Measurements from ENCODE around the gene PSEN2.

The PSEN2 gene

DNA sequence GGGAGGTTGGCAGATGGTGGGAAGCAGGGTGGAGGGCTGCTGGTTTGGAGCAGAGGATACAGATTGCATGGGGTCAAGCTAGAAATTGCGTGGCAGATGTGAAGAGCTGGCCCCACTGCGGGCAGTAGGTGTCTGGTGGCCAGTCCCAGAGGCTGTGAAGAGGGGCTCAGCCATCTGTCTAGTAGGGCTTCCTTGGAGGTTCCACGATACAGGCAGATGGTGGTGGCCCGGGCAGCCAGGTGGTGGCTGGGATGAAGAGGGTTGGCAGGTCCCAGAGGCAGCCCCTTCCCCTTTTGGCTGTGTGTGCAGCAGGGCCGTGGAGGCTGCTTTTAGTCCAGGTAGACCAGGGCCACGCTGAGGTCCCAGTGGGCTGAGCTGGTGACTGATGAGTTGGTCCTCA is 16.6 kb downstream of the PSEN2 start:
- no peak for DNase-seq

GRCh38 chr1:226888021-226888420 is 17.6 kb downstream of the PSEN2 start:
- DNase-seq: no peak

DNA sequence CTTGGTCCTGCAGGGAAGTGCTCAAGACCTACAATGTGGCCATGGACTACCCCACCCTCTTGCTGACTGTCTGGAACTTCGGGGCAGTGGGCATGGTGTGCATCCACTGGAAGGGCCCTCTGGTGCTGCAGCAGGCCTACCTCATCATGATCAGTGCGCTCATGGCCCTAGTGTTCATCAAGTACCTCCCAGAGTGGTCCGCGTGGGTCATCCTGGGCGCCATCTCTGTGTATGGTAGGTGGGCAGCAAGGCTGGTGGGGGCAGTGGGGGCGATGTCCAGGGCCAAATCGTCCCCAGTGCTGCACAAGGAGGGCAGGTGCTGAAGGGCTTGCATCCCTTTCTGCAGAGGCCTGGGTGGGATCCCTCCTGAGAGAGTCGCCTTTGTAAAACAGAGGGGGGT is 18.4 kb downstream of the PSEN2 start:
- no peak for DNase-seq

DNA sequence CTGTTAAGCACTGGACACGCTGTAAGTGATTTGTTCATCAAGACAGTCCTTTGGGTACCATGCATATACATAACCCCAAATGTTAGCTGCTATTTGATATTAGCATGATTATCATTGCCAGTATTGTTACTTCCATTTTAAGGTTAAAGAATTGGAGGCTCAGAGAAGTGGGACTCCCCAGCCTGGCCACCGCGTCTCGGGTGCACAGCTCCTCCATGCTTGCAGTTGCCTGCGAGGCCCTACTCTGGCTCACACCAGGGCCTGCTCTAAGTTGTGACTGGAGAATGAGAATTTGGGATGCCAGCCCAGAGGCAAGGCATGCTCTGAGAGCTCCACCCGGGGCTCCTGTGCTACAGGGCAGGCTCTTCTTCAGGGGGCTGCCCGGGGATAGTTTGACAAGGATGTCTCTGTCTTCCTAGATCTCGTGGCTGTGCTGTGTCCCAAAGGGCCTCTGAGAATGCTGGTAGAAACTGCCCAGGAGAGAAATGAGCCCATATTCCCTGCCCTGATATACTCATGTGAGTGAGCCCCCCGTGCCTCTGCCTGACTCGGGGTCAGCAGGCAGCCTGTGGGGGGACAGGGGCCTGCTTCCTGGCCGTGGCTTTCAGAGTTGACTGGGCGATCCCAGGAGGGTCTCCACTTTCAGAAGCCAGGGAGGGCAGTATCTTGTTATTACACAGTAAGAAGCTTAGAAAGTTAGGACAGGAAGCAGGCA is 19.4 kb downstream of the PSEN2 start:
- no peak for DNase-seq

DNA sequence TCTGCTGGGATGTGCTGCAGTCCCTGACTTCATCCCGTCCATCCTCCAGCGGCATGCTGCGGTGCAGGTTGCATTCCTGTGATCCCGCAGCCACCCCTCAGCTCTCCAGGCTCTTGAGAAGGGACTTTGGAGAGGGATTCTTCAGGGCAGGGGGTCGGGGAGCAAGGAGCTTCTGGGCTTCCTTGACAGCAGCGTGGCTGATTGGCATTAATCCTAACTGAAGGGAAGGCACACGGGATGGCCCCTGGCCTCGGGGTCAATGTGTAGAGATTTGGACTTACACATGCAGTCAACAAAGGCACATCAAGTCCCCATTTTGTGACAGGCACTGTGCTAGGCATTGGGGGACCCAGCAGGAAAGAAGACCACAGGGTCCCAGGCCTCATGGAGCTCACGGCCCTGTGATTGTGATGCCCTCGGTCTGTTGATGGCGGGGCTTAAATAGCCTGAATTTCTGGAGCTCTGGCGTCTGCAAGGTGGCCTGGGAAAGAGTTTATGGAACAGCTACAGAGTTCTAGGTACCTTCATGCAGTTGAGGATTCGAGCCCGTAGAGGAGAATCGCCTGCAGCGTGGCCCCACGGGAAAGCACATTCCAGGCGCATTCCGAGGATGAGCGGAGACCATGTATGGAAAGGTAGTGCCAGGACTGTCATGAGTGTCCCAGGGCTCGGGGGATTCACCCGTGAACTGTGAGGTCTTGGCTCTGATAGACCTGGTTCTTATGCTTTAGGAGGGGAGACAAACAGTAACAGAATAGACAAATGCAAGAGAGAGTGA is 20.1 kb downstream of the PSEN2 start:
- DNase-seq: no peak

DNA sequence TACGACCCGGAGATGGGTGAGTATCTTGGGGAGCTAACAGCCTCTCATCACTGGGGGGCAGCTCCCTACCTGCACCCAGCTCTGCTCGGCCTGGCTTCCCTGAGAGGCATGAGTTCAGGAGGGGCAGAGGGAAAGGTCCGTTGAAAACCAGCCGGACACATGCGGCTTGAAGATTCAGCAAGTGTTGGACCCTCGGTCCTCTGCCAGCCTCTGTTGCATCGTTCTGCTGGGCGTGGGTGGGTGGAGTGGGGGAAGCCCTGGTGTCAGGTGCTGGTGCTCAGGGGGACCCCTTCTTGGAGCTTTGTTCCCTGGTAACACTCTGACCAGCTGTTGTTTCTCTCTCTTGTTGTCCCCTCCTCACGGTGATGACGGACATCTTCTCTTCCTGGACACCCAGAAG is 20.9 kb downstream of the PSEN2 start:
- no peak for DNase-seq

GRCh38 chr1:226891846-226892523 is 21.6 kb downstream of the PSEN2 start:
- no peak for DNase-seq

- no peak for DNase-seq
Measured at GRCh38 chr1:226892524-226892875, 22.1 kb downstream of the PSEN2 start.

DNA sequence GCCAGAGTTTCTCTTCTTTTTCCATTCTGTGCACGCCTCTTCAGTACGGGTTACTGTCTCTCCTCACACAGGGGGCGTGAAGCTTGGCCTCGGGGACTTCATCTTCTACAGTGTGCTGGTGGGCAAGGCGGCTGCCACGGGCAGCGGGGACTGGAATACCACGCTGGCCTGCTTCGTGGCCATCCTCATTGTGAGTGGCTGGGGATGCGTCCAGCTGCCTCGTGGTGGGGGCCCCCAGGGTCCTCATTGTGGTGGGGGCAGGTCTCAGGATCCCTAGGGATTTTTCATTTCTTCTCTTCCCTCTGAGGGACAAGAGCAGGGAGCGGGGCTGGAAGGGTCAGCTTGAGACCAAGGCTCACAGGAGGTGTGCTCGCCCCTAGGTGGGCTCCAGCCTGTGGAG is 23.5 kb downstream of the PSEN2 start:
- no peak for DNase-seq

GRCh38 chr1:226894826-226895225 is 24.4 kb downstream of the PSEN2 start:
- DNase-seq: no peak

- no peak for DNase-seq
Measured at GRCh38 chr1:226895644-226896043, 25.2 kb downstream of the PSEN2 start.

- DNase-seq: no peak
Measured at GRCh38 chr1:226898246-226898645, 27.8 kb downstream of the PSEN2 start.

- DNase-seq: no peak
Measured at GRCh38 chr1:226901421-226901820, 31.0 kb downstream of the PSEN2 start.

DNA sequence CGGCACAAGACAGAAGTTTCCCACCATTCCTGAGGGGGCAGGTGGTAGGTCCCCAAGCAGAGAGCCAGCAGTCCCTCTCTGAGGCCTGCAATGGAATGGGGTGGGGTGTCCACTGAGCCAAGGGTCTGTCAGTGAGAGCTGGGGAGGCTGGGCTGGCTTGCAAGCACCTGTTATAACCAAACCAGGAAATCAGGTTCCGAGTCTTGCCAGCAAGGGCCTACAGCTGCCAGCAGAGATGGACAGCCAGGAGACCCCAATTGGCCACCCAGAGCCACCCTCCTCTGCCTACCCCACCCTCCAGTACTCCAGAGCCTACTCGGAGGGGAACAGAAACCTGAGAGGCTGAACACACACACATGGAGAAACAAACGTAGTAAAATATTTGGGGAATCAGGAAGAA is 32.2 kb downstream of the PSEN2 start:
- DNase-seq: no peak

- no peak for DNase-seq
Measured at GRCh38 chr1:226903819-226904716, 33.7 kb downstream of the PSEN2 start.

DNA sequence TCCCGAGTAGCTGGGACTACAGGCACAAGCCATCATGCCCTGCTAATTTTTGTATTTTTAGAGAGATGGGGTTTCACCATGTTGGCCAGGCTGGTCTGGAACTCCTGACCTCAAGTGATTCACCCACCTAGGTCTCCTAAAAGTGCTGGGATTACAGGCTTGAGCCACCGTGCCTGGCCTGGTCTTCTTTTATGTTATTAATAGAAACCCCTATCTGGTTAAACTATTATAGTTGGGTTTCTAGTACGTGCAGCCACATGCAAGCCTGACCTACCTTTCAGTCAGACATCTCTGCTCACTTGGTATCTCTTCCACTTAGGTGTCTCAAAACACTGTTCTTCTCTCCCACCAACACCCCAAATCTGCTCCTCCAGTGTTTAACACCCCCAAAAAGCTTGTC is 34.4 kb downstream of the PSEN2 start:
- no peak for DNase-seq

GRCh38 chr1:226908419-226908818 is 38.0 kb downstream of the PSEN2 start:
- no peak for DNase-seq

DNA sequence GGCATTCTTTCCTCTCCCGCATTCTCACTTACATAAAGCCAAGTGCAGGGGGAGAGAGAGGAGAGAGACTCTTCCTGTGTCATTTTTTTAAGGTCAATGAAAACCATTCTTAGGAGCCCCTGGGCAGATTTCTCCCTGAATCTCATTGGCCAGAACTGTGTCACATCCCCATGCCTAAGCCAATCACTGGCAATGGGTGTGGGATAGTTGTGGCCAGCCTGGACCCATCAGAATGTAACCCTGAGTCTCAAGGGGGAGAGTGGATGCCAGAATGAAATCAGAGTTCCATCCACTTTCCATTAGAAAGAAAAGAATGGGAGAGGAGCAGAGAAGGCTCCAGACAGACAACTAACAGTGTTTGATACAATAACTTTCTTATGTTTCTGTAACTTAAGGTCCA is 38.5 kb downstream of the PSEN2 start:
- no peak for DNase-seq

DNA sequence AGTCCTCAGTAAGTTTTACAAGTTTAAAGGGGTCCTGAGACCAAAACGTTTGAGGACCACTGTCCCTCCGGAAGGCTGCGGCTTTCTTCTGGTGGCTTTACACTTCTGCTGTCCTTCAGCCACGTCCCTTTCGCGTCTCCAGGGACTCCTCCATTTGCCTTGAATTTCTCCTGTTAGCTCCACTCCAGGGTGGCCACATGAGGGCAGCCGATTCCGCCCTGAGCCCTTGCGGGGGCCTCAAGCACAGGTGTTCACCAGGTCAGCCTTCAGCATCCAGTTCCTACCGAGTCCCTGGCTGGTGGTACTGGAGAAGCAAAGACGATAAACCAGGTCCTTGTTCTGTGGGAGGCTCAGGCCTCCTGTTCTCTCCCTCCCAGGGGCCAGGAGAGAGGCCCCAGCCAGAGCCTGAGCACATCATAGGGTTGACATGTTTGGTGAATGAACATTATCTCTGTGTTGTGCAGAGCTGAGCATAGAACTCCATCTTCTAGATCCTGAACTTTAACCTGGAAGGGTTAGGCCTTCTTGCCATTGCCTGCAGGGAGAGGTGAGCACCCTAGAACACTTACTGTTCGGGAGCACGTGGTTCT is 42.3 kb downstream of the PSEN2 start:
- peak; percentile 44 for DNase-seq

- no peak for DNase-seq
Measured at GRCh38 chr1:226915672-226915995, 45.2 kb downstream of the PSEN2 start.

- DNase-seq: no peak
Measured at GRCh38 chr1:226916497-226916896, 46.1 kb downstream of the PSEN2 start.

DNA sequence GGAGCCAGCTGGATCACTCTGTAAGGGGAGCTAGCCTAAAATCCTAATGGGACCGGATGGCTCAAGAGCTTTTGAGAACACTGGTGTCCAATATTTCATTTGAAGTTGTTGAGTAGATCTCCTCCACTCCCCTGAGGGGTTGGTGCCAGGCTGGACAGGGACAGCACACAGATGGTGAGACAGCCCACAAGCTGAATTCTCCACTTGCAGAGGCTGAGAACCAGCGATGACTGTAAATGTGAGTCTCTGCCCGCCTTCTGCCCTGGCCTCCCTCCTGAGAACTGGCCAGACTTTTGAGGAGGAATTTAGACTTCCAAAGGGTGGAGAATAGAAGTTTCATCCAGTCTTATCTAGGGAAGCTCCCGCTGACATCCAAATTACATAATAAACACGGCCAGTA is 49.2 kb downstream of the PSEN2 start:
- no peak for DNase-seq

GRCh38 chr1:226919995-226920394 is 49.6 kb downstream of the PSEN2 start:
- no peak for DNase-seq
